ENCODE measurements around the gene PLCB3.

DNA sequence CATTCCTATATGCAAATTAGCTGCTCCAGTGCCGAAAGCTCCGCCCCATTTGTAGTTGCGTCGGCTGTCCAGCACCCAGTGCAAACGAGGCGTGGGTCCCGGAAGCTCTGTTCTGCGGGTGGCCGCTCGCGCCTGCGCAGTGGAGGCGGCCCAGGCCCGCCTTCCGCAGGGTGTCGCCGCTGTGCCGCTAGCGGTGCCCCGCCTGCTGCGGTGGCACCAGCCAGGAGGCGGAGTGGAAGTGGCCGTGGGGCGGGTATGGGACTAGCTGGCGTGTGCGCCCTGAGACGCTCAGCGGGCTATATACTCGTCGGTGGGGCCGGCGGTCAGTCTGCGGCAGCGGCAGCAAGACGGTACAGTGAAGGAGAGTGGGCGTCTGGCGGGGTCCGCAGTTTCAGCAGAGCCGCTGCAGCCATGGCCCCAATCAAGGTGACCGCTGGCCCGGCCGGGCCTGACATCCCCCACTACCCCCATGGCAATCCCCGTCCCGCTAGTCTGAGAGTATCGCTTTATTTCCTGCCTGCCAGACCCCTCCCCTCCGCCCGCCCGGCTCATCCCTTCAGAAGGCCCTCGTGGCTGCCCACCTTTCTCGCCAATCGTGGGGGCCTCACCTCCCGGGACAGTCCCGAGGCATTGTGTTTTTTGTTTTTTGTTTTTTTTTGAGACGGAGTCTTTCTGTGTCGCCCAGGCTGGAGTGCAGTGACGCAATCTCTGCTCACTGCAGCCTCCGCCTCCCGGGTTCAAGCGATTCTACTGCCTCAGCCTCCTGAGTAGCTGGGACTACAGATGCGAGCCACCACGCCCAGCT is 66.8 kb downstream of the PLCB3 start, which contains the start of gene PRDX5:
- TF ChIP-seq POLR2A (IDR thresholded peaks at IDR 0.05) (peak; percentile 83 to 86), CTCF (IDR thresholded peaks at IDR 0.05) (peak in 3 of 4 experiments; percentile 42 to 74 (median 49))
